Measurements from ENCODE around the gene C6orf89.

GRCh38 chr6:36865835-36866234 lies 19.9 kb upstream of the C6orf89 start:
- no peak for TF ChIP-seq EZH2 (IDR thresholded peaks at IDR 0.05; ENCODE audit: low read length, missing control alignments)
- TF ChIP-seq, protein P1, sequence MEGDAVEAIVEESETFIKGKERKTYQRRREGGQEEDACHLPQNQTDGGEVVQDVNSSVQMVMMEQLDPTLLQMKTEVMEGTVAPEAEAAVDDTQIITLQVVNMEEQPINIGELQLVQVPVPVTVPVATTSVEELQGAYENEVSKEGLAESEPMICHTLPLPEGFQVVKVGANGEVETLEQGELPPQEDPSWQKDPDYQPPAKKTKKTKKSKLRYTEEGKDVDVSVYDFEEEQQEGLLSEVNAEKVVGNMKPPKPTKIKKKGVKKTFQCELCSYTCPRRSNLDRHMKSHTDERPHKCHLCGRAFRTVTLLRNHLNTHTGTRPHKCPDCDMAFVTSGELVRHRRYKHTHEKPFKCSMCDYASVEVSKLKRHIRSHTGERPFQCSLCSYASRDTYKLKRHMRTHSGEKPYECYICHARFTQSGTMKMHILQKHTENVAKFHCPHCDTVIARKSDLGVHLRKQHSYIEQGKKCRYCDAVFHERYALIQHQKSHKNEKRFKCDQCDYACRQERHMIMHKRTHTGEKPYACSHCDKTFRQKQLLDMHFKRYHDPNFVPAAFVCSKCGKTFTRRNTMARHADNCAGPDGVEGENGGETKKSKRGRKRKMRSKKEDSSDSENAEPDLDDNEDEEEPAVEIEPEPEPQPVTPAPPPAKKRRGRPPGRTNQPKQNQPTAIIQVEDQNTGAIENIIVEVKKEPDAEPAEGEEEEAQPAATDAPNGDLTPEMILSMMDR (conservative IDR thresholded peaks at IDR 0.05 in 1 of 2, IDR thresholded peaks at IDR 0.05 in 1 of 2; ENCODE audit: low read depth in 1 of 2, low read length in 2 of 2) = no peak

Measured in fibroblast of lung (primary cell).